Stimulated activated naive CD8-positive, alpha-beta T cell treated with anti-CD3 and anti-CD28 coated beads, Interleukin-15, amount 100 ng/mL, for 72 hours (primary cell): ENCODE measurements around the gene GSK3A.
A peak's percentile ranks its signal among the peaks of the same experiment; 100 is the strongest.

Experiments used
- ATAC-seq: fragments of 150-1000 bp; cut with Tn5 transposase; 2 replicates; pipeline ENCODE4 v1.10.0; 2021; ENCODE audit warnings: mild to moderate bottlenecking, moderate library complexity
- DNase-seq, 2 donors: peaks; one replicate each; pipeline ENCODE4 v3.0.0; 2021 to 2022
- H3K27ac Mint-ChIP-seq, 2 donors: one replicate each; pipeline ENCODE4 v1.8.0; 2022; ENCODE audit warnings: mild to moderate bottlenecking in 2 of 2, mixed read lengths in 2 of 2, moderate library complexity in 2 of 2
- H3K27me3 Mint-ChIP-seq: one replicate; pipeline ENCODE4 v1.8.0; 2022; ENCODE audit warnings: mixed read lengths
- H3K4me1 Mint-ChIP-seq: one replicate; pipeline ENCODE4 v1.8.0; 2022; ENCODE audit warnings: mild to moderate bottlenecking, mixed read lengths
- H3K4me3 Mint-ChIP-seq, 2 donors: one replicate each; pipeline ENCODE4 v1.8.0; 2022; ENCODE audit warnings: mild to moderate bottlenecking in 2 of 2, mixed read lengths in 2 of 2, moderate library complexity in 1 of 2
- H3K9me3 Mint-ChIP-seq, 2 donors: one replicate each; pipeline ENCODE4 v1.8.0; 2022; ENCODE audit warnings: mixed read lengths in 2 of 2

Gene GSK3A

GRCh38 chr19:42230571-42230970 lies 11.8 kb downstream of the GSK3A start:
- Mint-ChIP-seq H3K27me3 (no peaks in the 10 kb centered on the region), H3K9me3 (no peaks in the 10 kb centered on the region), H3K4me3 (no peak overlapping the region), H3K4me1 (peaks cover 66% of the 10 kb centered on the region), H3K27ac (no peak overlapping the region)
- DNase-seq (no peak), ATAC-seq (peak; percentile 5)

- Mint-ChIP-seq H3K4me3 (no peak overlapping the region), H3K9me3 (no peaks in the 10 kb centered on the region), H3K27me3 (no peaks in the 10 kb centered on the region), H3K4me1 (peaks cover 63% of the 10 kb centered on the region), H3K27ac (peak overlapping the region; percentile 49 to 72)
- ATAC-seq: no peak
- no peak for DNase-seq
These were observed 12.5 kb downstream of the GSK3A start for GRCh38 chr19:42229855-42230351.

- H3K9me3 Mint-ChIP-seq: no peaks in the 10 kb centered on the region
- DNase-seq (no peak), ATAC-seq (no peak)
- H3K4me3 Mint-ChIP-seq: no peak overlapping the region
- H3K4me1 Mint-ChIP-seq: peaks cover 66% of the 10 kb centered on the region
- H3K27ac Mint-ChIP-seq: peak overlapping the region; percentile 49 to 72
- H3K27me3 Mint-ChIP-seq: no peaks in the 10 kb centered on the region
These were observed 13.0 kb downstream of the GSK3A start for GRCh38 chr19:42229301-42229854.

- peaks cover 63% of the 10 kb centered on the region for H3K4me1 Mint-ChIP-seq
- H3K27ac Mint-ChIP-seq: peak overlapping the region in 1 of 2 donors; percentile 92
- no peak for DNase-seq
- H3K27me3 Mint-ChIP-seq: no peaks in the 10 kb centered on the region
- no peaks in the 10 kb centered on the region for H3K9me3 Mint-ChIP-seq
- no peak overlapping the region for H3K4me3 Mint-ChIP-seq
- no peak for ATAC-seq
These were observed 13.8 kb downstream of the GSK3A start for GRCh38 chr19:42228641-42229040.

- DNase-seq (no peak), ATAC-seq (no peak)
- no peaks in the 10 kb centered on the region for H3K9me3 Mint-ChIP-seq
- H3K27me3 Mint-ChIP-seq: no peaks in the 10 kb centered on the region
- no peak overlapping the region for H3K4me3 Mint-ChIP-seq
- H3K4me1 Mint-ChIP-seq: peaks cover 73% of the 10 kb centered on the region
- H3K27ac Mint-ChIP-seq: no peak overlapping the region
These were observed 15.5 kb downstream of the GSK3A start for GRCh38 chr19:42226886-42227285.

- Mint-ChIP-seq H3K4me3 (no peak overlapping the region), H3K4me1 (peaks cover 70% of the 10 kb centered on the region), H3K27ac (no peak overlapping the region), H3K9me3 (no peaks in the 10 kb centered on the region), H3K27me3 (no peaks in the 10 kb centered on the region)
- no peak for ATAC-seq
- no peak for DNase-seq
These were observed 16.6 kb downstream of the GSK3A start for GRCh38 chr19:42225718-42226292.

GRCh38 chr19:42224940-42225717 lies 17.3 kb downstream of the GSK3A start:
- ATAC-seq (no peak), DNase-seq (no peak)
- H3K4me1 Mint-ChIP-seq: peaks cover 68% of the 10 kb centered on the region
- no peaks in the 10 kb centered on the region for H3K9me3 Mint-ChIP-seq
- no peak overlapping the region for H3K27ac Mint-ChIP-seq
- H3K4me3 Mint-ChIP-seq: no peak overlapping the region
- no peaks in the 10 kb centered on the region for H3K27me3 Mint-ChIP-seq

- Mint-ChIP-seq H3K27ac (peak overlapping the region; percentile 92 to 95), H3K4me1 (peaks cover 59% of the 10 kb centered on the region), H3K27me3 (no peaks in the 10 kb centered on the region), H3K4me3 (peak overlapping the region; percentile 92 to 93), H3K9me3 (no peaks in the 10 kb centered on the region)
- ATAC-seq (no peak), DNase-seq (no peak)
These were observed 21.7 kb downstream of the GSK3A start for GRCh38 chr19:42220751-42221097.

- peak within 1 kb of the TSS; percentile 92 to 93 for H3K4me3 Mint-ChIP-seq
- DNase-seq (peak; percentile 97 to 98), ATAC-seq (peak; percentile 90)
- H3K27ac Mint-ChIP-seq: peak within 1 kb of the TSS; percentile 92 to 95
- no peaks in the 10 kb centered on the region for H3K9me3 Mint-ChIP-seq
- H3K4me1 Mint-ChIP-seq: peaks cover 64% of the 10 kb centered on the region
- no peaks in the 10 kb centered on the region for H3K27me3 Mint-ChIP-seq
These were observed 22.3 kb downstream of the GSK3A start, which contains the start of gene ZNF526 for GRCh38 chr19:42219812-42220750. ZNF526 (plus strand) TSS chr19:42220312; CDS start chr19:42224404, 4,092 bp downstream.

- Mint-ChIP-seq H3K9me3 (no peaks in the 10 kb centered on the region), H3K4me3 (peak within 1 kb of the TSS; percentile 92 to 93), H3K27ac (peak within 1 kb of the TSS; percentile 98 to 99), H3K27me3 (no peaks in the 10 kb centered on the region), H3K4me1 (peaks cover 78% of the 10 kb centered on the region)
- ATAC-seq (peak; percentile 82), DNase-seq (peak; percentile 100)
These were observed 24.6 kb downstream of the GSK3A start, which contains the start of gene DEDD2 for GRCh38 chr19:42217520-42218437. DEDD2 (minus strand) TSS chr19:42217677; CDS start chr19:42217007, 670 bp downstream.

GRCh38 chr19:42216653-42217519 lies 25.5 kb downstream of the GSK3A start:
- no peaks in the 10 kb centered on the region for H3K27me3 Mint-ChIP-seq
- peak; percentile 46 to 49 for DNase-seq
- peak overlapping the region; percentile 92 to 93 for H3K4me3 Mint-ChIP-seq
- H3K27ac Mint-ChIP-seq: peak overlapping the region; percentile 98 to 99
- H3K9me3 Mint-ChIP-seq: no peaks in the 10 kb centered on the region
- ATAC-seq: peak; percentile 1
- peaks cover 75% of the 10 kb centered on the region for H3K4me1 Mint-ChIP-seq

GRCh38 chr19:42214810-42215485 lies 27.5 kb downstream of the GSK3A start:
- no peak for ATAC-seq
- no peaks in the 10 kb centered on the region for H3K27me3 Mint-ChIP-seq
- H3K4me1 Mint-ChIP-seq: peaks cover 67% of the 10 kb centered on the region

GRCh38 chr19:42212886-42213285 lies 29.5 kb downstream of the GSK3A start:
- Mint-ChIP-seq H3K4me3 (no peak overlapping the region), H3K4me1 (peaks cover 59% of the 10 kb centered on the region), H3K27ac (peak overlapping the region in 1 of 2 donors; percentile 72), H3K27me3 (no peaks in the 10 kb centered on the region), H3K9me3 (no peaks in the 10 kb centered on the region)
- DNase-seq: no peak
- no peak for ATAC-seq

More at GRCh38 chr19:42214810-42215485, 27.5 kb downstream of the GSK3A start:
- DNase-seq: no peak
- H3K9me3 Mint-ChIP-seq: no peaks in the 10 kb centered on the region
- peak overlapping the region in 1 of 2 donors; percentile 93 for H3K4me3 Mint-ChIP-seq
- peak overlapping the region; percentile 29 to 52 for H3K27ac Mint-ChIP-seq
